Loucy (cell line): ENCODE data around the gene PLD5.

ENCODE experiments used
- H2AFZ ChIP-seq: fragments of 200-600 bp; sonication (generic); 2 replicates; pipeline ENCODE4 v1.6.0; 2016; ENCODE audit warnings: antibody characterized with exemption, mild to moderate bottlenecking, low read length, moderate library complexity
- H3F3A ChIP-seq: fragments of 200-600 bp; 2 replicates; pipeline ENCODE4 v1.6.0; 2016; ENCODE audit warnings: antibody characterized with exemption, low read depth, mild to moderate bottlenecking
- H3K27me3 ChIP-seq: fragments of 200-600 bp; sonication (generic); 2 replicates; pipeline ENCODE4 v1.6.1; 2014; ENCODE audit warnings: low read length, mild to moderate bottlenecking; ENCODE audit not compliant: insufficient read depth, poor library complexity, severe bottlenecking
- H3K36me3 ChIP-seq: fragments of 200-600 bp; sonication (generic); 2 replicates; pipeline ENCODE4 v1.6.1; 2016; ENCODE audit warnings: low read length; ENCODE audit not compliant: insufficient read depth
- H3K4me1 ChIP-seq: fragments of 200-600 bp; sonication (generic); 2 replicates; pipeline ENCODE4 v1.5.1; 2014; ENCODE audit warnings: low read length, mild to moderate bottlenecking; ENCODE audit not compliant: insufficient read depth, poor library complexity, severe bottlenecking
- H3K4me2 ChIP-seq: fragments of 200-600 bp; sonication (generic); 2 replicates; pipeline ENCODE4 v1.6.0; 2014; ENCODE audit warnings: antibody characterized with exemption, low read length, low read depth, mild to moderate bottlenecking; ENCODE audit not compliant: poor library complexity, severe bottlenecking
- H3K4me3 ChIP-seq: fragments of 200-600 bp; sonication (generic); 2 replicates; pipeline ENCODE4 v1.5.1; 2014; ENCODE audit warnings: low read length, mild to moderate bottlenecking, mixed read lengths; ENCODE audit not compliant: poor library complexity, severe bottlenecking
- H3K79me2 ChIP-seq: fragments of 200-600 bp; sonication (generic); 2 replicates; pipeline ENCODE4 v1.6.1; 2014; ENCODE audit warnings: low read length; ENCODE audit not compliant: insufficient read depth
- H3K9ac ChIP-seq: fragments of 200-600 bp; sonication (generic); 2 replicates; pipeline ENCODE4 v1.6.0; 2014; ENCODE audit warnings: mild to moderate bottlenecking, low read depth, low read length, moderate library complexity; ENCODE audit not compliant: poor library complexity, severe bottlenecking
- H3K9me2 ChIP-seq: fragments of 200-600 bp; sonication (generic); replicated peaks from 2 replicates; pipeline ENCODE4 v1.6.1; 2016; ENCODE audit warnings: low read depth, low read length, mixed read lengths
- H3K9me3 ChIP-seq: fragments of 200-600 bp; sonication (generic); 2 replicates; pipeline ENCODE4 v1.6.1; 2014; ENCODE audit warnings: mild to moderate bottlenecking, antibody characterized with exemption, low read length, low read depth; ENCODE audit not compliant: insufficient read depth
- H4K20me1 ChIP-seq: fragments of 200-600 bp; sonication (generic); 2 replicates; pipeline ENCODE4 v1.6.0; 2014; ENCODE audit warnings: antibody characterized with exemption, low read length, mild to moderate bottlenecking; ENCODE audit not compliant: insufficient read depth, poor library complexity, severe bottlenecking
- CTCF ChIP-seq: fragments of 200-600 bp; sonication (generic); conservative IDR thresholded peaks from 2 replicates; pipeline ENCODE4 v1.5.1; 2014; ENCODE audit warnings: mild to moderate bottlenecking, antibody characterized with exemption, low read length
- EZH2phosphoT487 ChIP-seq: fragments of 200-600 bp; IDR thresholded peaks from 2 replicates; pipeline ENCODE4 v1.6.1; 2018; ENCODE audit warnings: antibody characterized with exemption, mild to moderate bottlenecking, moderate library complexity, borderline replicate concordance

Gene PLD5

DNA sequence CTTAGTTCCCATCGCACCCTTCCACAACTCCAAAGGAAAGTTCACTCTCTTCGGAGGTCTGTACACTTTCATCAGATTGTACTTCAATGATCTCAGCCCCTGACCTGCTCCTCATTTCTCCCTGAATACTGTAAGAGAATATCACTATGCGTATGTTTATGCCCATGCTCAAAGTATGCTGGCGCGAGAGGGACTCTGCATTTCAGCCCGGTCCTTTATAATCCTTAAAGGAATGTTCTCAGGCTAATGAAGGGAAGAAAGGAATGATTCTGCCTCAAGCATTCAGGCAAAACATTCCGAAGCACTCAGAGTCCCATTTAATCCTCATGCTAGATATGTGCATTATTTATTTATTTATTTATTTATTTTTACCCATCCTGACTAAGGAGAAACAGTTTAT is 76.8 kb downstream of the PLD5 start:
- no peaks in the 10 kb centered on the region for H3K9me3 ChIP-seq
- H3K27me3 ChIP-seq: no peaks in the 10 kb centered on the region
- H2AFZ ChIP-seq: no peak overlapping the region
- no peaks in the 10 kb centered on the region for H3K4me1 ChIP-seq
- TF ChIP-seq CTCF (no peak), EZH2phosphoT487 (no peak)
- H3K4me3 ChIP-seq: no peak overlapping the region
- H3K4me2 ChIP-seq: no peak overlapping the region
- no peaks in the 10 kb centered on the region for H4K20me1 ChIP-seq
- no peaks in the 10 kb centered on the region for H3K79me2 ChIP-seq
- no peak overlapping the region for H3K9ac ChIP-seq
- no peaks in the 10 kb centered on the region for H3K36me3 ChIP-seq
- no peaks in the 10 kb centered on the region for H3K9me2 ChIP-seq
- no peaks in the 10 kb centered on the region for H3F3A ChIP-seq

DNA sequence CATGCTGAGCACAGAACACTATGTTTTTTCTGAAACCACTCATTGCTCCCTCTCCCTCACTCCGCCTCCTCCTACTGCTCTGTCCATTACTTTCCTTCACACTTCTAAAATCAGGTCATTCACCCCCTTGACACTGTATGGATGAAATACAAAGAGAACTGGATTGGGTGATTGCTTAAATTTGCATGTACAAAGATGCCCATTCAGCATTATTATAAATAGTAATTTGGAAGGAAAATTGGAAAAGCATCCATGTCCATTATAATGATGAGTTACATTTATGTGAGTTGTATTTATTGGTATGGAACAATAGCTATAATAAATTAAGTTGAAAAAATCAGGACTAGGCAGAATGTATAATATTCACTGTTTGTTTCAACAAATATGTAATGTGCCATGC is 83.7 kb downstream of the PLD5 start:
- Histone ChIP-seq H3K79me2 (no peaks in the 10 kb centered on the region), H3K27me3 (no peaks in the 10 kb centered on the region), H3F3A (no peaks in the 10 kb centered on the region), H3K4me3 (no peak overlapping the region), H3K4me1 (no peaks in the 10 kb centered on the region), H3K36me3 (no peaks in the 10 kb centered on the region), H4K20me1 (no peaks in the 10 kb centered on the region), H3K9me3 (no peaks in the 10 kb centered on the region), H3K9me2 (no peaks in the 10 kb centered on the region), H2AFZ (no peak overlapping the region), H3K9ac (no peak overlapping the region), H3K4me2 (no peak overlapping the region)
- no peak for TF ChIP-seq CTCF
- no peak for TF ChIP-seq EZH2phosphoT487

- H3K36me3 ChIP-seq: no peaks in the 10 kb centered on the region
- H3K4me3 ChIP-seq: no peak overlapping the region
- H4K20me1 ChIP-seq: no peaks in the 10 kb centered on the region
- H3K9me2 ChIP-seq: no peaks in the 10 kb centered on the region
- no peaks in the 10 kb centered on the region for H3K9me3 ChIP-seq
- H3K27me3 ChIP-seq: no peaks in the 10 kb centered on the region
- H3F3A ChIP-seq: no peaks in the 10 kb centered on the region
- no peak overlapping the region for H2AFZ ChIP-seq
- H3K79me2 ChIP-seq: no peaks in the 10 kb centered on the region
- H3K4me1 ChIP-seq: no peaks in the 10 kb centered on the region
- no peak overlapping the region for H3K9ac ChIP-seq
- TF ChIP-seq CTCF (no peak), EZH2phosphoT487 (no peak)
- no peak overlapping the region for H3K4me2 ChIP-seq
Observed at GRCh38 chr1:242435200-242435599, 89.3 kb downstream of the PLD5 start.
